RPMI8226 (cell line): Measurements from ENCODE around the gene DBH.

Experiments used
- DNase-seq: peaks from one replicate; pipeline ENCODE4 v3.0.0-alpha.2; 2015

Gene DBH

DNA sequence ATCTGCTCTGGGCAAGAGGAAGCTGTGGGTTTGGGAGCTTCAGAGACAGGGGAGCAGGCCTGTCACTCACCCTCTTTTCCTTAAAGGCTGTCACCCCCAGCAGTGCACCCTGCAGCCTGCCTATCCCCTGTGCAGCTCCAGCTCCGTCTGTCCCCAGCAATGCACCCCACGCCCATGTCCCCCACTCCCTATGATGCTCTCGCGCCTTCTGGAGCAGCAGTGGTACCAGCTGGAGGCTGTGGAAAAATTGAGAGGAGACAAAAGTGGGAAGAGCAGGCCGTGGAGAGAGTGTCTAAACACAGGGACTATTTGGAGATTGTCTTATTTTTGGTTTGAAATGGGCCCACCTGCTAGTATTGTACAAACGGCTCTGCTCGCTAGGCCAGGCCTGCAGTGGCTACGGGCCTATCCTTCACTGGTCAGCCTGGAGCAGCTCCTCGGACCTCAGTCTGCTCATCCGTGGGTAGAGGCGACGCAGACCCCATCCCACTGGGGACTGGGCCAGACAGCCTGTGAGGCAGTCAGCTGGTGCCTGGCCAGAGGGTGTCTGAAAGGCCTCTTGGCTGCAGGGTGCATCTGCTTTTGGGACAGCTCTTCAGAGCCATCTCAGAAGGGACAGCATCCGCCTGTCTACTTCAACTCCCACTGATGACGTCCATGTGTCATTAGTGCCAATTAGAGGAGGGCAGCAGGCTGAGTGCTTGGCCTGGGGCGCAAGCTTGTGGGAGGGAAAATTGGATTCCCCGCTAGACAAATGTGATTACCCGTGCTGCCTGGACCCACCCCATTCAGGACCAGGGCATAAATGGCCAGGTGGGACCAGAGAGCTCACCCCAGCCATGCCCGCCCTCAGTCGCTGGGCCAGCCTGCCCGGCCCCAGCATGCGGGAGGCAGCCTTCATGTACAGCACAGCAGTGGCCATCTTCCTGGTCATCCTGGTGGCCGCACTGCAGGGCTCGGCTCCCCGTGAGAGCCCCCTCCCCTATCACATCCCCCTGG lies at the start of gene DBH:
TSS of gene DBH (plus strand) at position 831 of the 999 bp plus-strand sequence. CDS start at position 840, 9 bp downstream.
- DNase-seq: no peak

GRCh38 chr9:133587051-133587450 lies 49.1 kb upstream of the DBH start:
- DNase-seq: no peak

- DNase-seq: no peak
Measured at GRCh38 chr9:133587466-133587865, 48.7 kb upstream of the DBH start.

- DNase-seq: no peak
Measured at GRCh38 chr9:133589454-133590227, 46.5 kb upstream of the DBH start.

DNA sequence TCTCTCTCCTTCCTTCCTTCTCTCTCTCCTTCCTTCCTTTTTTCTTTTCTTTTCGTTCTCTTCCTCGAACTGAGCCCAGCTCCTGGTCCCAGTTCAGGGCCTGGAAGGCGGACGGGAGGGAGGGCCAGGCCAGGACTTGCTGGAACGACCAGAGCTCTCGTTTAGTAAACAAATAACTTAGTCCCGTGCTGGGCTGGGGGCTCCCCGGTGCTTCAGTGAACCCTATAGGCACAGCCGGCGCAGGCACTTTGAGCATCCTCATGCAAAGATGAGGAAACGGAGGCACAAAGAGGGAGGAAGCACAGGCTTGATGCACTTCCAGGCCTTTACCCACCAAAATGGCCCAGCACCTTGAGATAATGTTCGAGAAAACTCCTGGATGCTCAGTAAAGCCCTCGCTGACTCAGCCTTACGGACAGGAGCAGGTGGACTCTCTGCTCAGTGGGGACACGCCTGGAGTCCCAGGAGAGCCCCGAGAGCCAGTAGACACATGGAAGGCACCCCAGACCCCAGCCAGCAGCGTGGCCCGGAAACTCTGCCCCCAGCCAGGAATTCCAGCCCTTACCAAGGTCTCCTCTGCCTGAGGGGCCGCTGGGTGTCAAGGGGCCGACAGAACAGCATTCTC lies 45.8 kb upstream of the DBH start:
- DNase-seq: no peak

- DNase-seq: peak; percentile 63
Measured at GRCh38 chr9:133591116-133591910, 44.9 kb upstream of the DBH start.

GRCh38 chr9:133591985-133592384 lies 44.2 kb upstream of the DBH start:
- no peak for DNase-seq

- peak; percentile 50 for DNase-seq
Measured at GRCh38 chr9:133592731-133593409, 43.3 kb upstream of the DBH start.

DNA sequence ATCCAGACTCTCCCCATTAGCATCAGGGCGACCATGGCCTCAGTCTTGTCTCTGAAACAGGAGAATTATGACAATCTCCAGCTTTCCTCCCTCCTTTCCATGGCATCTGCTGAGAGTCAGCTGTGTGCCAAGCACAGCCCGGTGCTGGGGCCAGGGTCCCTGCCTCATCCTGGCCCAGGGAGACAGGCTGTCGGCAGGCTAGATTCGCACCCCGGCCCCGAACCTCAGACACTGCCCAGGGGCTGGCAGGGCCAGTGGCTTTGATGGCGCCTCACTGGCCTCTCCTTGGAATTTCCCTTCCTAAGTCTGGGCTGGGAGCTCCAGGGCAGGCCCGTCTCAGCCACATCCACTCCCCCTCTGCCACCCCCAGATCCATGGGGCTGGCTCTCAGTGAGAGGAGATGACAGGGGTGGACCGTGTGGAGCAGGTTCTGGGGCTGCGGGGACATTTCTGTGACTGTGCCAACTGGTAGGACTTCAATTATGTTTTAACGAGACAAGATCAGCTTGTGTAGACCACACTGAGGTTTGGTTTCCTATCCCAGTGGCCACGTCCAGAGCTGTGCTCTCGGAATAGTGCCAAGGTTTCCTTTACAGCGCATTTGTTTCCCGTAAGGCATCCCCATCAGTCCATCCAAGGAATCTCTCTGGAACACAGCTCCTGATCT lies 42.4 kb upstream of the DBH start:
- DNase-seq: no peak

DNA sequence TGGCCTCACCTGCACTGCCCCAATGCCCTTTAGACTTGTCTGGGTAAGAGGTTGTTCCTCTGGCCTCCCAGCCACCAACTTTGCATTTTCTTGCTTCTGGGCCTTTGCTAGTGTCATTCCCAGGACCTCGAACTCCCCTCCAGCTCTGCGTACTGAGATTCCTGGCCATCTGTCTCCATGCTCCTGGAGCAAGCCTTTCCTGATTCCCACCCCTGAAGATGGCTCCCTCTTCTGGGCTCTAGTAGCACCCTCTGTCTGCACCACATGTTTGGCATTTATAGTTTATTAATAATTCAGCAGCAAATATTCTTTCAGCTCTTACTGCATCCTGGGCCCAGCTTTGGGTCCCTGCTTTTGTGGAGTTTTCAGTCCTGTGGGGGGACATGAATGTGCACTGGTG lies 41.9 kb upstream of the DBH start:
- DNase-seq: no peak

DNA sequence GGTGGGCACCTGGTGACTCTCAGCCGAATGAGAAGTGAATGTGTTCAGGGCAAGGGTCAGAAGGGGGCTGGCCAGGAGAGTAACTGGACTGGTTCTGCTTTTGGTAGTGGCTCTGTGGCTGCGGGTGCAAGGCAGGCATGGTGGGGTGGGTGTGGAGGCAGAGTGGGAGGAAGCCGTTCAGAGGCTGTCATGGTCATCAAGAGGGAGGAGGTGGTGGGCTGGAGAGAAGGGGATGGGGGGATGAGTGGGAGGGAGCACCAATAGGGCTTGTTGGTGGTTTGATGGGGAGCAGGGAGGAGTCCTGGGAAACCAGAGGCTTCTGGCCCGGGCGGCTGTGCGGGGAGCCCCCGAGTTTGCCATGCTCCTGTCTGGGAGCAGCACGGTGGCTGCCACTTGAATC lies 40.3 kb upstream of the DBH start:
- no peak for DNase-seq

- DNase-seq: no peak
Measured at GRCh38 chr9:133597316-133597957, 38.7 kb upstream of the DBH start.

DNA sequence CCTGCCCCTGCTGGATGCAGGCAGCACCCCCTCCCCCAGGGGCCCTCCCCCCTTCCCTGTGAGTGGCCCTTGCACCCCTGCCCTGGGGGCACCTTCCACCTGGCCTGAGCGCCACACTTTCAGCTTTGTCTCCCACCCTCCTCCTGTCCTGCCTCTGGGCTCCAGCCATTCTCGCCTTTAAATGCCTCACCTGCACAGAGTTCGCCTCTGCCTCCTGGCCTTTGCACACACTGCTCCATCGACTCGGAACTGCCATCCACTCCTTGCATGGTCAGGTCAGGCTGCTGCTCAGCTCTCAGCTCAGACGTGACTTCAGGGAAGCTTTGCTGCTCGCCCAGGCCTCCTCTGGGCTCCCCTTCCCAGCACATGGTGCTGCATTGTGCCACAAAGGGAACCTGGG lies 37.2 kb upstream of the DBH start:
- DNase-seq: no peak

- DNase-seq: no peak
Measured at GRCh38 chr9:133599470-133600173, 36.5 kb upstream of the DBH start.

DNA sequence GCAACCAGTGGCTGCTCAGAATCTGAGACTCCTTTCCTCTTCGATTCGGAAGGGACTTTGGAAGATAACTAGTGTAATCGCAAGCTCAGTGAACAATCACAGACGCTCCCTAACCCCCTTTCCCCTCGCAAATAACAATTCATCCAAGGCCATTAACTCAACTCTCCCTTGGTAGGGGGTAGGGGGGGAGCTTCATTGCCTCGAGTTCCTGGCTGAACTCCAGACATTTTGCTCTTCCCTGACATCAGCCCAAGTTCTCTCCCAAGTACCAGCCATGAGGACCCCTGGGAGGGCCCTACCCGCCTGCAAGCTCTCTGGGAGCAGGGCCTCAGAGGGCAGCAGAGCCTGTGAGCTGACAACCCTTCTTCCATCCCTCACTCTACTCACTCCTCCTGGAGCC lies 35.4 kb upstream of the DBH start:
- no peak for DNase-seq

GRCh38 chr9:133601746-133602145 lies 34.4 kb upstream of the DBH start:
- DNase-seq: no peak

DNA sequence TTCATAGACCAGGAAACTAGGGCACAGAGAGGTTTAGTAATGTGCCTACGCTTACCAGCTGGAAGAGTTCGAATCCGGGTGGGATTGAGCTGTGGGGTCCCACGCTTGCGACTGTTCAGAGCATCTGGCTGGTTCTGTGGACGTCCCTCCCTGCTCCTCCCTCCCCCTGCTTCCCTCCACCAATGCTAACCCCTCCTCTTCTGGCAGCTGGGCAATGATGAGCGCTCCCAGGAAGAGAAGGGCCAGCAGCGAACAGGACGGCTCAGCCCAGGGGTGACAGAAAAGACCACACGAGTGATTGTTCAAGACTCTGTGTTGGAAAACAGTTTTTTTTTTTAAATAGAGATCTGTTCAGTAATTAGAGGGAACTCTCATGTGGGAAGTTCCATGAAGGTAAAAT lies 33.9 kb upstream of the DBH start:
- no peak for DNase-seq

- no peak for DNase-seq
Measured at GRCh38 chr9:133603135-133603927, 32.8 kb upstream of the DBH start.

DNA sequence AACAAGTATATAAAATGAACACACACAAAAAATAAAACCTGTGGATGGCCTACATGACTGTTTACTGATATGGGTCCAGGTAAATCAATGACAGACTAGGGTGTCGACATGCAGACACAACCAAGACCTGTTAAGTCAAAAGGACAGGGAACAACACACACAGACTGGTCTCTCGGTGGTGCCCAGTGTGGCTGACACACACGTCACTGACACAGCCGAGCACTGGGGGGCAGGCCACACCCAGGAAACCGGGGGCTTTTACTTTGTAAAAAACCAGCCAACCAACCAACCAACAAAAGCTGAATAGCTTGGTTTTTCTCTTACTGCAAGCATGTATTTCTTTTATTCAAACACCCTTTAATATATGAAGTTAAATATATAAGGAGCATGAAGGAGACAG lies 31.9 kb upstream of the DBH start:
- peak; percentile 46 for DNase-seq
